GM23338 (cell line): ENCODE data around the gene FAM222A. TPM values are rescaled to one million over a fixed set of nuclear protein-coding genes. Genes with fewer than 3 reads are reported as not detected.

Source experiments
- ATAC-seq: fragments of 200-7000 bp; cut with Tn5 transposase; 3 replicates; pipeline ENCODE4 v1.9.1; 2020
- DNase-seq: peaks from one replicate; pipeline ENCODE4 v3.0.0-alpha.2; 2015; ENCODE audit warnings: low spot score
- H2AFZ ChIP-seq: fragments of 200-600 bp; sonication (generic); 2 replicates; pipeline ENCODE4 v1.8.0; 2016; ENCODE audit warnings: antibody characterized with exemption, mild to moderate bottlenecking, moderate library complexity
- H3F3A ChIP-seq: fragments of 200-600 bp; sonication (generic); replicated peaks from 2 replicates; pipeline ENCODE4 v1.8.0; 2017; ENCODE audit warnings: antibody characterized with exemption, mixed run types, low read depth
- H3K27ac ChIP-seq: fragments of 200-600 bp; sonication (generic); 2 replicates; pipeline ENCODE4 v1.6.1; 2016; ENCODE audit warnings: low read depth
- H3K27me3 ChIP-seq: fragments of 200-600 bp; sonication (generic); 2 replicates; pipeline ENCODE4 v1.8.0; 2016; ENCODE audit warnings: mild to moderate bottlenecking, mixed run types, moderate library complexity; ENCODE audit not compliant: insufficient read depth
- H3K36me3 ChIP-seq: fragments of 200-600 bp; sonication (generic); 2 replicates; pipeline ENCODE4 v1.8.0; 2016; ENCODE audit warnings: mild to moderate bottlenecking; ENCODE audit not compliant: insufficient read depth
- H3K4me1 ChIP-seq: fragments of 200-600 bp; sonication (generic); 2 replicates; pipeline ENCODE4 v1.8.0; 2016; ENCODE audit warnings: mild to moderate bottlenecking, moderate library complexity; ENCODE audit not compliant: insufficient read depth
- H3K4me2 ChIP-seq: fragments of 200-600 bp; sonication (generic); 2 replicates; pipeline ENCODE4 v1.7.1; 2017; ENCODE audit warnings: mixed run types
- H3K4me3 ChIP-seq: fragments of 200-600 bp; sonication (generic); 2 replicates; pipeline ENCODE4 v1.6.1; 2016; ENCODE audit warnings: mixed run types
- H3K79me2 ChIP-seq: fragments of 200-600 bp; sonication (generic); replicated peaks from 2 replicates; pipeline ENCODE4 v1.8.0; 2017; ENCODE audit warnings: mild to moderate bottlenecking; ENCODE audit not compliant: insufficient read depth
- H3K9me2 ChIP-seq: fragments of 200-600 bp; sonication (generic); 2 replicates; pipeline ENCODE4 v1.8.0; 2017; ENCODE audit not compliant: insufficient read depth
- H4K20me1 ChIP-seq: fragments of 200-600 bp; sonication (generic); replicated peaks from 2 replicates; pipeline ENCODE4 v1.8.0; 2017; ENCODE audit warnings: mild to moderate bottlenecking; ENCODE audit not compliant: insufficient read depth
- H3K27ac Mint-ChIP-seq: 2 replicates; pipeline ENCODE4 v1.8.0; 2020; ENCODE audit warnings: inconsistent platforms, mild to moderate bottlenecking, moderate library complexity, mixed read lengths
- H3K27me3 Mint-ChIP-seq: 3 replicates; pipeline ENCODE4 v1.8.0; 2022; ENCODE audit warnings: low read depth, mild to moderate bottlenecking, moderate library complexity, mixed read lengths, inconsistent platforms; ENCODE audit not compliant: insufficient read depth, poor library complexity
- H3K36me3 Mint-ChIP-seq: 3 replicates; pipeline ENCODE4 v1.8.0; 2021; ENCODE audit warnings: low read depth, mild to moderate bottlenecking, inconsistent platforms, moderate library complexity, mixed read lengths
- H3K4me1 Mint-ChIP-seq: 3 replicates; pipeline ENCODE4 v1.8.0; 2020; ENCODE audit warnings: mild to moderate bottlenecking, inconsistent platforms, mixed read lengths
- H3K4me3 Mint-ChIP-seq: 3 replicates; pipeline ENCODE4 v1.8.0; 2021; ENCODE audit warnings: moderate library complexity, mild to moderate bottlenecking, inconsistent platforms, mixed read lengths
- H3K9me3 Mint-ChIP-seq: 3 replicates; pipeline ENCODE4 v1.8.0; 2020; ENCODE audit warnings: moderate library complexity, mild to moderate bottlenecking, inconsistent platforms, mixed read lengths
- CREB1 ChIP-seq: fragments of 250-450 bp; sonication (Bioruptor Pico); IDR thresholded peaks from 2 replicates; pipeline ENCODE4 v1.5.0; 2020; ENCODE audit warnings: low read depth, mild to moderate bottlenecking, moderate library complexity
- ETS1 ChIP-seq: IDR thresholded peaks from 2 replicates; pipeline ENCODE4 v1.6.1; 2016; ENCODE audit warnings: antibody characterized with exemption
- EZH2 ChIP-seq: fragments of 200-600 bp; sonication (generic); IDR thresholded peaks from one replicate; pipeline ENCODE4 v1.8.0; 2017; ENCODE audit warnings: antibody characterized with exemption, mild to moderate bottlenecking, low read depth; ENCODE audit not compliant: unreplicated experiment
- JUNB ChIP-seq: IDR thresholded peaks from one replicate; pipeline ENCODE4 v1.6.1; 2016; ENCODE audit warnings: antibody characterized with exemption; ENCODE audit not compliant: unreplicated experiment
- NANOG ChIP-seq: IDR thresholded peaks from 2 replicates; pipeline ENCODE4 v1.6.1; 2016; ENCODE audit warnings: antibody characterized with exemption, borderline replicate concordance
- POLR2AphosphoS5 ChIP-seq: IDR thresholded peaks from 2 replicates; pipeline ENCODE4 v1.6.1; 2016; ENCODE audit warnings: antibody characterized with exemption, low read depth
- REST ChIP-seq: IDR thresholded peaks from one replicate; pipeline ENCODE4 v1.6.1; 2018; ENCODE audit warnings: antibody characterized with exemption; ENCODE audit not compliant: unreplicated experiment
- ZNF114 ChIP-seq: fragments of 250-450 bp; sonication (Bioruptor Pico); IDR thresholded peaks from 2 replicates; pipeline ENCODE4 v1.5.0; 2020; ENCODE audit warnings: mild to moderate bottlenecking, moderate library complexity
- ZNF331 ChIP-seq: fragments of 250-450 bp; sonication (Bioruptor Pico); IDR thresholded peaks from 2 replicates; pipeline ENCODE4 v1.5.0; 2020; ENCODE audit warnings: low read depth, mild to moderate bottlenecking, moderate library complexity
- polyA plus RNA-seq: library from polyadenylated mRNA; unstranded; fragments of >200 nt; fragmentation: Nextera tagmentation; extraction: Ambion mirVana; gene quantifications from 2 replicates; pipeline ENCODE4 v1.2.1, GENCODE V29; 2016
- total RNA-seq: library from RNA; depleted of rRNA; stranded (reverse); fragments of >200 nt; shearing (Covaris generic); gene quantifications from 2 replicates; pipeline ENCODE4 v1.2.3, GENCODE V29; 2014
- TF ChIP-seq, protein P1 (sequence below), 2 experiments: fragments of 200-600 bp in 1 of 2; sonication (generic) in 1 of 2; conservative IDR thresholded peaks; 2 replicates each; pipeline versions ENCODE4 v1.5.1 to v1.6.1; 2016 to 2017; ENCODE audit warnings: antibody characterized with exemption in 2 of 2, low read depth in 2 of 2, mild to moderate bottlenecking in 2 of 2, moderate library complexity in 1 of 2

Gene FAM222A
- total and polyA plus RNA-seq, 2 experiments from 2014 or later = 0.78 to 2.1 TPM

GRCh38 chr12:109727039-109727723, 13.6 kb downstream of the FAM222A start (continued):
- TF ChIP-seq ETS1 = no peak
- TF ChIP-seq, protein P1, sequence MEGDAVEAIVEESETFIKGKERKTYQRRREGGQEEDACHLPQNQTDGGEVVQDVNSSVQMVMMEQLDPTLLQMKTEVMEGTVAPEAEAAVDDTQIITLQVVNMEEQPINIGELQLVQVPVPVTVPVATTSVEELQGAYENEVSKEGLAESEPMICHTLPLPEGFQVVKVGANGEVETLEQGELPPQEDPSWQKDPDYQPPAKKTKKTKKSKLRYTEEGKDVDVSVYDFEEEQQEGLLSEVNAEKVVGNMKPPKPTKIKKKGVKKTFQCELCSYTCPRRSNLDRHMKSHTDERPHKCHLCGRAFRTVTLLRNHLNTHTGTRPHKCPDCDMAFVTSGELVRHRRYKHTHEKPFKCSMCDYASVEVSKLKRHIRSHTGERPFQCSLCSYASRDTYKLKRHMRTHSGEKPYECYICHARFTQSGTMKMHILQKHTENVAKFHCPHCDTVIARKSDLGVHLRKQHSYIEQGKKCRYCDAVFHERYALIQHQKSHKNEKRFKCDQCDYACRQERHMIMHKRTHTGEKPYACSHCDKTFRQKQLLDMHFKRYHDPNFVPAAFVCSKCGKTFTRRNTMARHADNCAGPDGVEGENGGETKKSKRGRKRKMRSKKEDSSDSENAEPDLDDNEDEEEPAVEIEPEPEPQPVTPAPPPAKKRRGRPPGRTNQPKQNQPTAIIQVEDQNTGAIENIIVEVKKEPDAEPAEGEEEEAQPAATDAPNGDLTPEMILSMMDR (conservative IDR thresholded peaks at IDR 0.05; ENCODE audit: low read depth in 2 of 2) = no peak
- TF ChIP-seq CREB1 (CRISPR knock-in tag) = no peak
- TF ChIP-seq NANOG = no peak
- no peak for TF ChIP-seq JUNB
- TF ChIP-seq ZNF114 (CRISPR knock-in tag) = no peak
- TF ChIP-seq POLR2AphosphoS5 = no peak
- TF ChIP-seq EZH2 = no peak
- TF ChIP-seq ZNF331 (CRISPR knock-in tag) = no peak

GRCh38 chr12:109727746-109728726, 14.4 kb downstream of the FAM222A start:
- peaks cover 3% of the 10 kb centered on the region for H3K27me3 Mint-ChIP-seq
- Histone ChIP-seq H3K9me2 (no peaks in the 10 kb centered on the region), H3K4me1 (no peaks in the 10 kb centered on the region), H3K27me3 (no peaks in the 10 kb centered on the region), H3K4me2 (no peak overlapping the region), H4K20me1 (no peaks in the 10 kb centered on the region), H3K27ac (no peak overlapping the region), H2AFZ (no peak overlapping the region), H3F3A (no peaks in the 10 kb centered on the region), H3K79me2 (no peaks in the 10 kb centered on the region), H3K36me3 (no peaks in the 10 kb centered on the region), H3K4me3 (no peak overlapping the region)
- H3K4me3 Mint-ChIP-seq = no peak overlapping the region; the same call in 2 of the 3 replicates
- DNase-seq (no peak), ATAC-seq (no peak)
- peaks cover 5% of the 10 kb centered on the region for H3K4me1 Mint-ChIP-seq
- H3K36me3 Mint-ChIP-seq = no peaks in the 10 kb centered on the region
- H3K9me3 Mint-ChIP-seq = no peaks in the 10 kb centered on the region
- no peak overlapping the region for H3K27ac Mint-ChIP-seq
- TF ChIP-seq POLR2AphosphoS5 = no peak
- no peak for TF ChIP-seq ZNF331 (CRISPR knock-in tag)
- no peak for TF ChIP-seq REST
